GM12878 (cell line): ENCODE data around the gene MCMBP. TPM values are rescaled to one million over a fixed set of nuclear protein-coding genes. Genes with fewer than 3 reads are reported as not detected.

Experiments used
- ASH2L ChIP-seq: fragments of 300-600, 200-600 bp; sonication (generic); IDR thresholded peaks from 2 replicates; pipeline ENCODE4 v1.6.1; 2017; ENCODE audit warnings: low read depth, mild to moderate bottlenecking, borderline replicate concordance
- ATF2 ChIP-seq: IDR thresholded peaks from 2 replicates; pipeline ENCODE4 v1.6.1; 2012; ENCODE audit warnings: low read length, inconsistent platforms
- BCL11A ChIP-seq: IDR thresholded peaks from 2 replicates; pipeline ENCODE4 v1.6.1; 2011; ENCODE audit warnings: low read depth, low read length
- CBFB ChIP-seq: IDR thresholded peaks from 2 replicates; pipeline ENCODE4 v1.6.1; 2016; ENCODE audit warnings: antibody characterized with exemption, low read depth
- ETV6 ChIP-seq, 2 experiments: fragments of 450-650 bp in 1 of 2; IDR thresholded peaks in 1 of 2; conservative IDR thresholded peaks in 1 of 2; 2 replicates each; pipeline ENCODE4 v1.6.1; 2014; ENCODE audit warnings: antibody characterized with exemption in 1 of 2, borderline replicate concordance in 1 of 2, low read depth in 1 of 2, mild to moderate bottlenecking in 1 of 2, moderate library complexity in 1 of 2
- IKZF2 ChIP-seq, 2 experiments: fragments of 450-650 bp; IDR thresholded peaks; 2 replicates each; pipeline ENCODE4 v1.6.1; 2017; ENCODE audit warnings: mild to moderate bottlenecking in 2 of 2, moderate library complexity in 2 of 2
- IRF4 ChIP-seq: IDR thresholded peaks from 2 replicates; pipeline ENCODE4 v1.6.1; 2011; ENCODE audit warnings: low read depth, low read length
- JUNB ChIP-seq: IDR thresholded peaks from 2 replicates; pipeline ENCODE4 v1.6.1; 2016; ENCODE audit warnings: antibody characterized with exemption, mild to moderate bottlenecking
- JUND ChIP-seq: IDR thresholded peaks from 2 replicates; pipeline ENCODE4 v1.6.1; 2012; ENCODE audit warnings: low read depth, mild to moderate bottlenecking, low read length, improper control_type of control experiment, moderate library complexity
- SMAD5 ChIP-seq: IDR thresholded peaks from 2 replicates; pipeline ENCODE4 v1.6.1; 2016; ENCODE audit warnings: antibody characterized with exemption, low read depth
- SMC3 ChIP-seq: IDR thresholded peaks from 2 replicates; pipeline ENCODE4 v1.6.1; 2011; ENCODE audit warnings: low read length, improper control_type of control experiment, borderline replicate concordance
- SUPT20H ChIP-seq: IDR thresholded peaks from 2 replicates; pipeline ENCODE4 v1.6.1; 2011; ENCODE audit warnings: low read depth, mild to moderate bottlenecking, low read length, moderate library complexity, borderline replicate concordance; ENCODE audit not compliant: control insufficient read depth
- YBX1 ChIP-seq: fragments of 450-650 bp; IDR thresholded peaks from 2 replicates; pipeline ENCODE4 v1.6.1; 2016; ENCODE audit warnings: antibody characterized with exemption
- ZNF217 ChIP-seq: fragments of 450-650 bp; IDR thresholded peaks from 2 replicates; pipeline ENCODE4 v1.6.1; 2017; ENCODE audit warnings: antibody characterized with exemption, mild to moderate bottlenecking
- ZNF592 ChIP-seq: fragments of 450-650 bp; IDR thresholded peaks from 2 replicates; pipeline ENCODE4 v1.6.1; 2017; ENCODE audit warnings: mild to moderate bottlenecking, moderate library complexity
- polyA plus RNA-seq, 11 experiments: library from polyadenylated mRNA; depleted of rRNA in 4 of 11; unstranded in 6 of 11; stranded (reverse) in 5 of 11; fragments of >200 nt; fragmentation: Nextera tagmentation in 4 of 11; fragmentation: Illumina TruSeq in 1 of 11; extraction: Ambion mirVana in 4 of 11; extraction: Trizol in 1 of 11; gene quantifications; 1 replicate in 1 of 11; 2 replicates in 10 of 11; pipeline versions ENCODE4 v1.2.1 to v1.2.3, GENCODE V29; 2011 to 2016; ENCODE audit warnings: inconsistent platforms in 2 of 11, missing spikeins in 2 of 11, low read depth in 1 of 11
- total RNA-seq, 4 experiments: library from RNA; depleted of rRNA in 3 of 4; stranded (reverse); fragments of >200 nt in 3 of 4; fragmentation: Illumina TruSeq in 1 of 4; extraction: Trizol in 1 of 4; gene quantifications; 2 replicates each; pipeline versions ENCODE4 v1.2.1 to v1.2.3, GENCODE V29; 2013 to 2021
- TF ChIP-seq, protein P1 (sequence below): fragments of 450-650 bp; IDR thresholded peaks from 2 replicates; pipeline ENCODE4 v1.6.1; 2017; ENCODE audit warnings: borderline replicate concordance
- TF ChIP-seq, protein P2 (sequence below): fragments of 450-650 bp; IDR thresholded peaks from 2 replicates; pipeline ENCODE4 v1.6.1; 2017; ENCODE audit warnings: mild to moderate bottlenecking
- TF ChIP-seq, protein P3 (sequence below): IDR thresholded peaks from 2 replicates; pipeline ENCODE4 v1.6.1; 2011; ENCODE audit warnings: borderline replicate concordance, low read depth, mild to moderate bottlenecking, moderate library complexity, low read length; ENCODE audit not compliant: insufficient read depth, poor library complexity, severe bottlenecking
- TF ChIP-seq, protein P4 (sequence below): fragments of 450-650 bp; IDR thresholded peaks from 2 replicates; pipeline ENCODE4 v1.6.1; 2016; ENCODE audit warnings: mild to moderate bottlenecking

Gene MCMBP
- total and polyA plus RNA-seq, 10 of the 15 experiments (the other 5 are each of a cell fraction or from before 2014, with no cell fraction given) = 7.6 to 93.1 (median 75.7) TPM

- TF ChIP-seq, protein P1, sequence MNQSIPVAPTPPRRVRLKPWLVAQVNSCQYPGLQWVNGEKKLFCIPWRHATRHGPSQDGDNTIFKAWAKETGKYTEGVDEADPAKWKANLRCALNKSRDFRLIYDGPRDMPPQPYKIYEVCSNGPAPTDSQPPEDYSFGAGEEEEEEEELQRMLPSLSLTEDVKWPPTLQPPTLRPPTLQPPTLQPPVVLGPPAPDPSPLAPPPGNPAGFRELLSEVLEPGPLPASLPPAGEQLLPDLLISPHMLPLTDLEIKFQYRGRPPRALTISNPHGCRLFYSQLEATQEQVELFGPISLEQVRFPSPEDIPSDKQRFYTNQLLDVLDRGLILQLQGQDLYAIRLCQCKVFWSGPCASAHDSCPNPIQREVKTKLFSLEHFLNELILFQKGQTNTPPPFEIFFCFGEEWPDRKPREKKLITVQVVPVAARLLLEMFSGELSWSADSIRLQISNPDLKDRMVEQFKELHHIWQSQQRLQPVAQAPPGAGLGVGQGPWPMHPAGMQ = no peak
- TF ChIP-seq ZNF592 (no peak), BCL11A (no peak; the same call in 1 of the 2 replicates), SUPT20H (no peak), ETV6 (conservative IDR thresholded peaks at IDR 0.05 in 1 of 2, IDR thresholded peaks at IDR 0.05 in 1 of 2; ENCODE audit: borderline replicate concordance in 1 of 2, low read depth in 1 of 2) (no peak), JUNB (peak; percentile 83), ASH2L (no peak), CBFB (no peak), SMC3 (no peak), ATF2 (no peak), IKZF2 (IDR thresholded peaks at IDR 0.05) (peak; percentile 66 to 77), SMAD5 (no peak), JUND (no peak), ZNF217 (no peak), YBX1 (no peak), IRF4 (no peak)
- TF ChIP-seq, protein P2, sequence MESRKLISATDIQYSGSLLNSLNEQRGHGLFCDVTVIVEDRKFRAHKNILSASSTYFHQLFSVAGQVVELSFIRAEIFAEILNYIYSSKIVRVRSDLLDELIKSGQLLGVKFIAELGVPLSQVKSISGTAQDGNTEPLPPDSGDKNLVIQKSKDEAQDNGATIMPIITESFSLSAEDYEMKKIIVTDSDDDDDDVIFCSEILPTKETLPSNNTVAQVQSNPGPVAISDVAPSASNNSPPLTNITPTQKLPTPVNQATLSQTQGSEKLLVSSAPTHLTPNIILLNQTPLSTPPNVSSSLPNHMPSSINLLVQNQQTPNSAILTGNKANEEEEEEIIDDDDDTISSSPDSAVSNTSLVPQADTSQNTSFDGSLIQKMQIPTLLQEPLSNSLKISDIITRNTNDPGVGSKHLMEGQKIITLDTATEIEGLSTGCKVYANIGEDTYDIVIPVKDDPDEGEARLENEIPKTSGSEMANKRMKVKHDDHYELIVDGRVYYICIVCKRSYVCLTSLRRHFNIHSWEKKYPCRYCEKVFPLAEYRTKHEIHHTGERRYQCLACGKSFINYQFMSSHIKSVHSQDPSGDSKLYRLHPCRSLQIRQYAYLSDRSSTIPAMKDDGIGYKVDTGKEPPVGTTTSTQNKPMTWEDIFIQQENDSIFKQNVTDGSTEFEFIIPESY = no peak
- TF ChIP-seq, protein P3, sequence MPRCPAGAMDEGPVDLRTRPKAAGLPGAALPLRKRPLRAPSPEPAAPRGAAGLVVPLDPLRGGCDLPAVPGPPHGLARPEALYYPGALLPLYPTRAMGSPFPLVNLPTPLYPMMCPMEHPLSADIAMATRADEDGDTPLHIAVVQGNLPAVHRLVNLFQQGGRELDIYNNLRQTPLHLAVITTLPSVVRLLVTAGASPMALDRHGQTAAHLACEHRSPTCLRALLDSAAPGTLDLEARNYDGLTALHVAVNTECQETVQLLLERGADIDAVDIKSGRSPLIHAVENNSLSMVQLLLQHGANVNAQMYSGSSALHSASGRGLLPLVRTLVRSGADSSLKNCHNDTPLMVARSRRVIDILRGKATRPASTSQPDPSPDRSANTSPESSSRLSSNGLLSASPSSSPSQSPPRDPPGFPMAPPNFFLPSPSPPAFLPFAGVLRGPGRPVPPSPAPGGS = no peak
- TF ChIP-seq, protein P4, sequence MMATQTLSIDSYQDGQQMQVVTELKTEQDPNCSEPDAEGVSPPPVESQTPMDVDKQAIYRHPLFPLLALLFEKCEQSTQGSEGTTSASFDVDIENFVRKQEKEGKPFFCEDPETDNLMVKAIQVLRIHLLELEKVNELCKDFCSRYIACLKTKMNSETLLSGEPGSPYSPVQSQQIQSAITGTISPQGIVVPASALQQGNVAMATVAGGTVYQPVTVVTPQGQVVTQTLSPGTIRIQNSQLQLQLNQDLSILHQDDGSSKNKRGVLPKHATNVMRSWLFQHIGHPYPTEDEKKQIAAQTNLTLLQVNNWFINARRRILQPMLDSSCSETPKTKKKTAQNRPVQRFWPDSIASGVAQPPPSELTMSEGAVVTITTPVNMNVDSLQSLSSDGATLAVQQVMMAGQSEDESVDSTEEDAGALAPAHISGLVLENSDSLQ = no peak
These were observed 70.6 kb downstream of the MCMBP start (continued) for GRCh38 chr10:119801998-119802538.
